ENCODE measurements around the gene KIFC3. TPM values are rescaled to one million over a fixed set of nuclear protein-coding genes. Genes with fewer than 3 reads are reported as not detected.

Gene KIFC3
- total RNA-seq, 1 experiment from 2014 or later, result 64.6 TPM

- Mint-ChIP-seq H3K4me1 (ENCODE audit: low read depth, unreplicated experiment) (peaks cover 9% of the 10 kb centered on the region), H3K9me3 (ENCODE audit: low read depth, unreplicated experiment) (no peaks in the 10 kb centered on the region), H3K36me3 (ENCODE audit: insufficient read depth, unreplicated experiment) (peaks cover 16% of the 10 kb centered on the region), H3K27me3 (ENCODE audit: unreplicated experiment) (no peaks in the 10 kb centered on the region), H3K27ac (ENCODE audit: unreplicated experiment) (no peak overlapping the region), H3K4me3 (ENCODE audit: low read depth, unreplicated experiment) (no peak overlapping the region)
- no peak for TF ChIP-seq CTCF (IDR thresholded peaks at IDR 0.05; ENCODE audit: unreplicated experiment)
- intact Hi-C loops (cut with micrococcal nuclease; ENCODE audit: unreplicated experiment), result no loop called here
- no peak for DNase-seq
- no TSS peak for BruUV-seq (replicated peaks)
- CTCF ChIA-PET, result no interaction called here
These were observed 26.4 kb downstream of the KIFC3 start for GRCh38 chr16:57775661-57776469.

- no peaks in the 10 kb centered on the region for H3K27me3 Mint-ChIP-seq (ENCODE audit: unreplicated experiment)
- no peak overlapping the region for H3K27ac Mint-ChIP-seq (ENCODE audit: unreplicated experiment)
- no peak for DNase-seq
- CTCF ChIA-PET, result no interaction called here
- no TSS peak for BruUV-seq (replicated peaks)
- no peak for TF ChIP-seq CTCF (IDR thresholded peaks at IDR 0.05; ENCODE audit: unreplicated experiment)
- H3K4me1 Mint-ChIP-seq (ENCODE audit: low read depth, unreplicated experiment), result peaks cover 9% of the 10 kb centered on the region
- no peaks in the 10 kb centered on the region for H3K9me3 Mint-ChIP-seq (ENCODE audit: low read depth, unreplicated experiment)
- no peak overlapping the region for H3K4me3 Mint-ChIP-seq (ENCODE audit: low read depth, unreplicated experiment)
- intact Hi-C loops (cut with micrococcal nuclease; ENCODE audit: unreplicated experiment), result no loop called here
- peaks cover 16% of the 10 kb centered on the region for H3K36me3 Mint-ChIP-seq (ENCODE audit: insufficient read depth, unreplicated experiment)
These were observed 27.5 kb downstream of the KIFC3 start for GRCh38 chr16:57774705-57775285.

GRCh38 chr16:57773655-57774295 is 28.5 kb downstream of the KIFC3 start:
- Mint-ChIP-seq H3K36me3 (ENCODE audit: insufficient read depth, unreplicated experiment) (peaks cover 8% of the 10 kb centered on the region), H3K27me3 (ENCODE audit: unreplicated experiment) (no peaks in the 10 kb centered on the region), H3K9me3 (ENCODE audit: low read depth, unreplicated experiment) (no peaks in the 10 kb centered on the region), H3K4me3 (ENCODE audit: low read depth, unreplicated experiment) (no peak overlapping the region), H3K27ac (ENCODE audit: unreplicated experiment) (no peak overlapping the region), H3K4me1 (ENCODE audit: low read depth, unreplicated experiment) (peaks cover under 1% of the 10 kb centered on the region)
- DNase-seq, result no peak
- no TSS peak for BruUV-seq (replicated peaks)
- intact Hi-C loops (cut with micrococcal nuclease; ENCODE audit: unreplicated experiment), result no loop called here
- CTCF ChIA-PET, result no interaction called here
- no peak for TF ChIP-seq CTCF (IDR thresholded peaks at IDR 0.05; ENCODE audit: unreplicated experiment)

GRCh38 chr16:57773019-57773418 is 29.3 kb downstream of the KIFC3 start:
- CTCF ChIA-PET, result interaction anchor here (1.4 kb wide), 1 partner anchor 9 kb away, joined by 4 read pairs; no protein-coding TSS in a partner anchor
- no peak overlapping the region for H3K27ac Mint-ChIP-seq (ENCODE audit: unreplicated experiment)

More at GRCh38 chr16:57773019-57773418, 29.3 kb downstream of the KIFC3 start:
- Mint-ChIP-seq H3K27me3 (ENCODE audit: unreplicated experiment) (no peaks in the 10 kb centered on the region), H3K9me3 (ENCODE audit: low read depth, unreplicated experiment) (no peaks in the 10 kb centered on the region), H3K36me3 (ENCODE audit: insufficient read depth, unreplicated experiment) (peaks cover 5% of the 10 kb centered on the region), H3K4me1 (ENCODE audit: low read depth, unreplicated experiment) (no peaks in the 10 kb centered on the region), H3K4me3 (ENCODE audit: low read depth, unreplicated experiment) (no peak overlapping the region)
- intact Hi-C loops (cut with micrococcal nuclease; ENCODE audit: unreplicated experiment), result no loop called here
- no peak for TF ChIP-seq CTCF (IDR thresholded peaks at IDR 0.05; ENCODE audit: unreplicated experiment)
- no peak for DNase-seq
- BruUV-seq (replicated peaks), result no TSS peak

All from Calu3 (cell line).